Measurements from ENCODE around the gene CFAP100. TPM values are rescaled to one million over a fixed set of nuclear protein-coding genes. Genes with fewer than 3 reads are reported as not detected.
A peak's percentile ranks its signal among the peaks of the same experiment; 100 is the strongest.

CFAP100 gene
- total RNA-seq, 1 experiment from 2014 or later = not detected

GRCh38 chr3:126454025-126454424, 59.3 kb downstream of the CFAP100 start:
- H3K36me3 ChIP-seq = peaks cover 16% of the 10 kb centered on the region
- DNase-seq = no peak
- no peaks in the 10 kb centered on the region for H3K27me3 ChIP-seq

GRCh38 chr3:126454437-126455198, 59.9 kb downstream of the CFAP100 start:
- no peaks in the 10 kb centered on the region for H3K9me3 ChIP-seq (replicated peaks)
- peaks cover 21% of the 10 kb centered on the region for H3K36me3 ChIP-seq
- H3K4me1 ChIP-seq = no peaks in the 10 kb centered on the region
- DNase-seq = no peak
- H3K27me3 ChIP-seq = no peaks in the 10 kb centered on the region
- no peak overlapping the region for H3K4me3 ChIP-seq
- no peak overlapping the region for H3K27ac ChIP-seq

More at GRCh38 chr3:126454025-126454424, 59.3 kb downstream of the CFAP100 start:
- no peaks in the 10 kb centered on the region for H3K9me3 ChIP-seq (replicated peaks)
- H3K4me1 ChIP-seq = no peaks in the 10 kb centered on the region
- no peak overlapping the region for H3K27ac ChIP-seq
- no peak overlapping the region for H3K4me3 ChIP-seq

- H3K27me3 ChIP-seq = no peaks in the 10 kb centered on the region
- H3K36me3 ChIP-seq = peaks cover 31% of the 10 kb centered on the region
- no peaks in the 10 kb centered on the region for H3K4me1 ChIP-seq
- no peak overlapping the region for H3K27ac ChIP-seq
- DNase-seq = no peak
- no peak overlapping the region for H3K4me3 ChIP-seq
- H3K9me3 ChIP-seq (replicated peaks) = no peaks in the 10 kb centered on the region
Measured at GRCh38 chr3:126456211-126456610, 61.5 kb downstream of the CFAP100 start.

- no peaks in the 10 kb centered on the region for H3K9me3 ChIP-seq (replicated peaks)
- peaks cover 37% of the 10 kb centered on the region for H3K36me3 ChIP-seq
- no peak overlapping the region for H3K27ac ChIP-seq
- H3K4me3 ChIP-seq = no peak overlapping the region
- no peaks in the 10 kb centered on the region for H3K27me3 ChIP-seq
- no peaks in the 10 kb centered on the region for H3K4me1 ChIP-seq
- no peak for DNase-seq
Measured at GRCh38 chr3:126456766-126457388, 62.2 kb downstream of the CFAP100 start.

GRCh38 chr3:126459111-126459762, 64.5 kb downstream of the CFAP100 start:
- DNase-seq = no peak
- Histone ChIP-seq H3K27me3 (no peaks in the 10 kb centered on the region), H3K36me3 (peaks cover 41% of the 10 kb centered on the region), H3K4me1 (no peaks in the 10 kb centered on the region), H3K9me3 (replicated peaks) (no peaks in the 10 kb centered on the region), H3K27ac (no peak overlapping the region), H3K4me3 (no peak overlapping the region)

- peaks cover 4% of the 10 kb centered on the region; the same call in 1 of the 2 replicates for H3K4me1 ChIP-seq
- peaks cover 38% of the 10 kb centered on the region for H3K36me3 ChIP-seq
- no peak overlapping the region for H3K4me3 ChIP-seq
- no peak for DNase-seq
- no peaks in the 10 kb centered on the region for H3K27me3 ChIP-seq
- H3K9me3 ChIP-seq (replicated peaks) = no peaks in the 10 kb centered on the region
- H3K27ac ChIP-seq = no peak overlapping the region
Measured at GRCh38 chr3:126459763-126460127, 65.0 kb downstream of the CFAP100 start.

GRCh38 chr3:126460381-126460780, 65.7 kb downstream of the CFAP100 start:
- Histone ChIP-seq H3K4me3 (no peak overlapping the region), H3K27me3 (no peaks in the 10 kb centered on the region), H3K27ac (no peak overlapping the region), H3K4me1 (peaks cover 5% of the 10 kb centered on the region; the same call in 1 of the 2 replicates), H3K36me3 (peaks cover 42% of the 10 kb centered on the region), H3K9me3 (replicated peaks) (no peaks in the 10 kb centered on the region)
- no peak for DNase-seq

GRCh38 chr3:126461450-126462070, 66.9 kb downstream of the CFAP100 start:
- Histone ChIP-seq H3K27me3 (no peaks in the 10 kb centered on the region), H3K4me3 (no peak overlapping the region), H3K27ac (no peak overlapping the region), H3K4me1 (peaks cover 5% of the 10 kb centered on the region; the same call in 1 of the 2 replicates), H3K9me3 (replicated peaks) (no peaks in the 10 kb centered on the region), H3K36me3 (peaks cover 52% of the 10 kb centered on the region)
- DNase-seq = no peak

- Histone ChIP-seq H3K27ac (no peak overlapping the region), H3K4me3 (no peak overlapping the region), H3K9me3 (replicated peaks) (no peaks in the 10 kb centered on the region), H3K4me1 (peaks cover 5% of the 10 kb centered on the region; the same call in 1 of the 2 replicates), H3K27me3 (no peaks in the 10 kb centered on the region), H3K36me3 (peaks cover 57% of the 10 kb centered on the region)
- no peak for DNase-seq
Measured at GRCh38 chr3:126463521-126463920, 68.8 kb downstream of the CFAP100 start.

- DNase-seq = no peak
- no peaks in the 10 kb centered on the region for H3K9me3 ChIP-seq (replicated peaks)
- H3K4me3 ChIP-seq = no peak overlapping the region
- H3K27me3 ChIP-seq = no peaks in the 10 kb centered on the region
- H3K36me3 ChIP-seq = peaks cover 60% of the 10 kb centered on the region
- no peak overlapping the region for H3K27ac ChIP-seq
- H3K4me1 ChIP-seq = peaks cover 5% of the 10 kb centered on the region; the same call in 1 of the 2 replicates
Measured at GRCh38 chr3:126464093-126464492, 69.4 kb downstream of the CFAP100 start.

GRCh38 chr3:126464494-126464893, 69.8 kb downstream of the CFAP100 start:
- peaks cover 60% of the 10 kb centered on the region for H3K36me3 ChIP-seq

GRCh38 chr3:126464997-126465396, 70.3 kb downstream of the CFAP100 start:
- Histone ChIP-seq H3K4me1 (peaks cover 5% of the 10 kb centered on the region; the same call in 1 of the 2 replicates), H3K4me3 (no peak overlapping the region), H3K9me3 (replicated peaks) (no peaks in the 10 kb centered on the region), H3K27me3 (no peaks in the 10 kb centered on the region), H3K27ac (no peak overlapping the region), H3K36me3 (peaks cover 61% of the 10 kb centered on the region)
- DNase-seq = no peak

More at GRCh38 chr3:126464494-126464893, 69.8 kb downstream of the CFAP100 start:
- Histone ChIP-seq H3K9me3 (replicated peaks) (no peaks in the 10 kb centered on the region), H3K4me1 (peaks cover 5% of the 10 kb centered on the region; the same call in 1 of the 2 replicates), H3K27me3 (no peaks in the 10 kb centered on the region), H3K4me3 (no peak overlapping the region), H3K27ac (no peak overlapping the region)
- peak in 1 of 2 experiments; percentile 50 for DNase-seq

GRCh38 chr3:126465928-126466544, 71.3 kb downstream of the CFAP100 start:
- Histone ChIP-seq H3K9me3 (replicated peaks) (no peaks in the 10 kb centered on the region), H3K4me1 (peaks cover 5% of the 10 kb centered on the region; the same call in 1 of the 2 replicates), H3K4me3 (no peak overlapping the region), H3K27ac (no peak overlapping the region), H3K27me3 (no peaks in the 10 kb centered on the region), H3K36me3 (peaks cover 64% of the 10 kb centered on the region)
- DNase-seq = no peak

- H3K36me3 ChIP-seq = peaks cover 60% of the 10 kb centered on the region
- no peaks in the 10 kb centered on the region for H3K27me3 ChIP-seq
- no peak overlapping the region for H3K4me3 ChIP-seq
- no peak overlapping the region for H3K27ac ChIP-seq
- peaks cover 9% of the 10 kb centered on the region for H3K4me1 ChIP-seq
- no peak for DNase-seq
- H3K9me3 ChIP-seq (replicated peaks) = no peaks in the 10 kb centered on the region
Measured at GRCh38 chr3:126466886-126467610, 72.3 kb downstream of the CFAP100 start.
